IPS-20b (cell line): Measurements from ENCODE around the gene DMPK.
"Not testable (repeated sequence)": the region's sequence is repeated elsewhere in the genome, so short reads cannot be mapped to it uniquely, and the experiment has no call there.

ENCODE experiments used
- H3K27ac ChIP-seq: one replicate; pipeline ENCODE4 v1.5.1; 2013; ENCODE audit warnings: low read length
- H3K27me3 ChIP-seq: 2 replicates; pipeline ENCODE4 v1.6.1; 2013; ENCODE audit warnings: mild to moderate bottlenecking, low read length, inconsistent platforms; ENCODE audit not compliant: insufficient read depth
- H3K36me3 ChIP-seq: 2 replicates; pipeline ENCODE4 v1.6.1; 2013; ENCODE audit warnings: low read depth, mild to moderate bottlenecking, inconsistent platforms, low read length, moderate library complexity; ENCODE audit not compliant: insufficient read depth
- H3K4me1 ChIP-seq: 2 replicates; pipeline ENCODE4 v1.6.1; 2013; ENCODE audit warnings: mild to moderate bottlenecking, control low read depth, inconsistent platforms, low read length, moderate library complexity; ENCODE audit not compliant: insufficient read depth
- H3K4me3 ChIP-seq: 2 replicates; pipeline ENCODE4 v1.5.1; 2013; ENCODE audit warnings: mild to moderate bottlenecking, low read length, inconsistent platforms
- H3K9ac ChIP-seq: 2 replicates; pipeline ENCODE4 v1.6.1; 2013; ENCODE audit warnings: low read depth, mild to moderate bottlenecking, inconsistent platforms, low read length, moderate library complexity
- H3K9me3 ChIP-seq: 2 replicates; pipeline ENCODE4 v1.6.1; 2013; ENCODE audit warnings: mild to moderate bottlenecking, low read depth, low read length, inconsistent platforms; ENCODE audit not compliant: insufficient read depth

DMPK gene

DNA sequence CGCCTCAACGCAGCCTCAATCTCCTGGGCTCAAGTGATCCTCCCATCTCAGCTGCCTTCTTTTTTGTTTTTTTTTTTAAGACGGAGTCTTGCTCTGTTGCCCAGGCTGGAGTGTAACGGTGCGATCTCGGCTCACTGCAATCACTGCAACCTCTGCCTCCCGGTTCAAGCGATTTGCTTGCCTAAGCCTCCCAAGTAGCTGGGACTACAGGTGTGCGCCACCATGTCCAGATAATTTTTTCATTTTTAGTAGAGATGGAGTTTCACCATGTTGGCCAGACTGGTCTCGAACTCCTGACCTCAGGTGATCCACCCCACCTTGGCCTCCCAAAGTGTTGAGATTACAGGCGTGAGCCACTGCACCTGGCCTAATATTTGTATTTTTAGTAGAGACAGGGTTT lies 62.2 kb downstream of the DMPK start:
- not testable (repeated sequence) for H3K9ac ChIP-seq, H3K27ac ChIP-seq, H3K9me3 ChIP-seq, H3K4me3 ChIP-seq, H3K27me3 ChIP-seq
- Histone ChIP-seq H3K4me1 (peaks cover 15% of the 10 kb centered on the region), H3K36me3 (peaks cover 26% of the 10 kb centered on the region)
